GM12878 (cell line): ENCODE data around the gene IFNL1. TPM values are rescaled to one million over a fixed set of nuclear protein-coding genes. Genes with fewer than 3 reads are reported as not detected.

ENCODE experiments used
- ATF7 ChIP-seq: fragments of 450-650 bp; IDR thresholded peaks from 2 replicates; pipeline ENCODE4 v1.6.1; 2016; ENCODE audit warnings: low read depth, mild to moderate bottlenecking
- CBFB ChIP-seq: IDR thresholded peaks from 2 replicates; pipeline ENCODE4 v1.6.1; 2016; ENCODE audit warnings: antibody characterized with exemption, low read depth
- ESRRA ChIP-seq: IDR thresholded peaks from 2 replicates; pipeline ENCODE4 v1.6.1; 2012; ENCODE audit warnings: mild to moderate bottlenecking, low read length, improper control_type of control experiment
- ETV6 ChIP-seq, 2 experiments: fragments of 450-650 bp in 1 of 2; IDR thresholded peaks in 1 of 2; conservative IDR thresholded peaks in 1 of 2; 2 replicates each; pipeline ENCODE4 v1.6.1; 2014; ENCODE audit warnings: antibody characterized with exemption in 1 of 2, borderline replicate concordance in 1 of 2, low read depth in 1 of 2, mild to moderate bottlenecking in 1 of 2, moderate library complexity in 1 of 2
- HCFC1 ChIP-seq: fragments of 150-350 bp; IDR thresholded peaks from 2 replicates; pipeline ENCODE4 v1.6.1; 2014; ENCODE audit warnings: low read length
- HSF1 ChIP-seq: fragments of 150-350 bp; IDR thresholded peaks from 2 replicates; pipeline ENCODE4 v1.6.1; 2014; ENCODE audit warnings: mild to moderate bottlenecking, low read depth, low read length
- IKZF1 ChIP-seq: fragments of 450-650 bp; conservative IDR thresholded peaks from 2 replicates; pipeline ENCODE4 v1.6.1; 2017; ENCODE audit warnings: antibody characterized with exemption, mild to moderate bottlenecking
- KDM1A ChIP-seq: fragments of 200-600 bp; sonication (generic); IDR thresholded peaks from 2 replicates; pipeline ENCODE4 v1.6.1; 2016; ENCODE audit warnings: borderline replicate concordance
- NR2F1 ChIP-seq: fragments of 450-650 bp; conservative IDR thresholded peaks from 2 replicates; pipeline ENCODE4 v1.6.1; 2017; ENCODE audit warnings: mild to moderate bottlenecking
- PRDM15 ChIP-seq: fragments of 450-650 bp; formaldehyde crosslinking; IDR thresholded peaks from 2 replicates; pipeline ENCODE4 v1.4.0; 2020; ENCODE audit warnings: mild to moderate bottlenecking, moderate library complexity
- REST ChIP-seq: IDR thresholded peaks from 2 replicates; pipeline ENCODE4 v1.6.1; 2012; ENCODE audit warnings: mild to moderate bottlenecking, low read depth, low read length
- SIN3A ChIP-seq: IDR thresholded peaks from 2 replicates; pipeline ENCODE4 v1.6.1; 2012; ENCODE audit warnings: low read depth, low read length, improper control_type of control experiment
- TARDBP ChIP-seq: IDR thresholded peaks from 2 replicates; pipeline ENCODE4 v1.6.1; 2016; ENCODE audit warnings: borderline replicate concordance
- TCF3 ChIP-seq: IDR thresholded peaks from 2 replicates; pipeline ENCODE4 v1.6.1; 2012; ENCODE audit warnings: low read depth, mild to moderate bottlenecking, low read length, borderline replicate concordance; ENCODE audit not compliant: insufficient read depth
- ZBTB4 ChIP-seq: fragments of 450-650 bp; formaldehyde crosslinking; IDR thresholded peaks from 2 replicates; pipeline ENCODE4 v1.4.0; 2022; ENCODE audit warnings: mild to moderate bottlenecking, moderate library complexity
- ZNF384 ChIP-seq: IDR thresholded peaks from 2 replicates; pipeline ENCODE4 v1.6.1; 2012; ENCODE audit warnings: low read depth, mild to moderate bottlenecking, low read length, improper control_type of control experiment, borderline replicate concordance
- polyA plus RNA-seq, 11 experiments: library from polyadenylated mRNA; depleted of rRNA in 4 of 11; unstranded in 6 of 11; stranded (reverse) in 5 of 11; fragments of >200 nt; fragmentation: Nextera tagmentation in 4 of 11; fragmentation: Illumina TruSeq in 1 of 11; extraction: Ambion mirVana in 4 of 11; extraction: Trizol in 1 of 11; gene quantifications; 1 replicate in 1 of 11; 2 replicates in 10 of 11; pipeline versions ENCODE4 v1.2.1 to v1.2.3, GENCODE V29; 2011 to 2016; ENCODE audit warnings: inconsistent platforms in 2 of 11, missing spikeins in 2 of 11, low read depth in 1 of 11
- total RNA-seq, 4 experiments: library from RNA; depleted of rRNA in 3 of 4; stranded (reverse); fragments of >200 nt in 3 of 4; fragmentation: Illumina TruSeq in 1 of 4; extraction: Trizol in 1 of 4; gene quantifications; 2 replicates each; pipeline versions ENCODE4 v1.2.1 to v1.2.3, GENCODE V29; 2013 to 2021

The IFNL1 gene
- total and polyA plus RNA-seq, 10 of the 15 experiments (the other 5 are each of a cell fraction or from before 2014, with no cell fraction given) = not detected

GRCh38 chr19:39341719-39342604 is 45.8 kb downstream of the IFNL1 start, which contains the start of gene SAMD4B (continued):
- TF ChIP-seq PRDM15 (CRISPR knock-in tag) = no peak
- TF ChIP-seq KDM1A = no peak
- peak; percentile 73 for TF ChIP-seq HCFC1
- peak; percentile 47; the same call in 1 of the 2 replicates for TF ChIP-seq TCF3
- TF ChIP-seq NR2F1 = peak; percentile 38; the same call in 1 of the 2 replicates
- TF ChIP-seq ATF7 = 0 out of 2 replicates have a peak, but pooled peaks have one; percentile 46
- TF ChIP-seq REST = 0 out of 2 replicates have a peak, but pooled peaks have one; percentile 20
- no peak for TF ChIP-seq ZNF384
- peak; percentile 68 for TF ChIP-seq IKZF1
- TF ChIP-seq ESRRA = 0 out of 2 replicates have a peak, but pooled peaks have one; percentile 42
- TF ChIP-seq SIN3A = no peak
- TF ChIP-seq CBFB = peak; percentile 50; the same call in 1 of the 2 replicates
- TF ChIP-seq ZBTB4 (CRISPR knock-in tag) = no peak
- peak; percentile 89 for TF ChIP-seq TARDBP
- no peak for TF ChIP-seq HSF1
- no peak for TF ChIP-seq ETV6 (conservative IDR thresholded peaks at IDR 0.05 in 1 of 2, IDR thresholded peaks at IDR 0.05 in 1 of 2; ENCODE audit: borderline replicate concordance in 1 of 2, low read depth in 1 of 2)
